ENCODE data around the gene TOMM6.

TOMM6 gene

GRCh38 chr6:41785689-41786450, 1.6 kb upstream of the TOMM6 start:
- Histone ChIP-seq H3K4me3 (ENCODE audit: low read depth, low read length) (peak overlapping the region; percentile 97), H3K27ac (no peak overlapping the region), H3K27me3 (ENCODE audit: insufficient read depth, low read depth, severe bottlenecking) (no peaks in the 10 kb centered on the region), H3K36me3 (peaks cover 28% of the 10 kb centered on the region), H3K9me3 (ENCODE audit: severe bottlenecking) (no peaks in the 10 kb centered on the region)
- DNase-seq, result no peak
- no peak for TF ChIP-seq CTCF (IDR thresholded peaks at IDR 0.05; ENCODE audit: low read depth, low read length)

GRCh38 chr6:41786451-41787218, 859 bp upstream of the TOMM6 start:
- peak; percentile 90 for TF ChIP-seq CTCF (IDR thresholded peaks at IDR 0.05; ENCODE audit: low read depth, low read length)
- H3K27ac ChIP-seq, result peak overlapping the region; percentile 90
- peaks cover 36% of the 10 kb centered on the region for H3K36me3 ChIP-seq
- H3K9me3 ChIP-seq (ENCODE audit: severe bottlenecking), result no peaks in the 10 kb centered on the region
- DNase-seq, result peak; percentile 93
- no peaks in the 10 kb centered on the region for H3K27me3 ChIP-seq (ENCODE audit: insufficient read depth, low read depth, severe bottlenecking)
- H3K4me3 ChIP-seq (ENCODE audit: low read depth, low read length), result peak overlapping the region; percentile 97

- no peak overlapping the region for H3K4me3 ChIP-seq (ENCODE audit: low read depth, low read length)
- no peak for TF ChIP-seq CTCF (IDR thresholded peaks at IDR 0.05; ENCODE audit: low read depth, low read length)
- H3K27ac ChIP-seq, result no peak overlapping the region
- no peaks in the 10 kb centered on the region for H3K27me3 ChIP-seq (ENCODE audit: insufficient read depth, low read depth, severe bottlenecking)
- DNase-seq, result no peak
- no peaks in the 10 kb centered on the region for H3K9me3 ChIP-seq (ENCODE audit: severe bottlenecking)
- H3K36me3 ChIP-seq, result peaks cover 60% of the 10 kb centered on the region
Observed at GRCh38 chr6:41789390-41789724, 1.9 kb downstream of the TOMM6 start.

- Histone ChIP-seq H3K9me3 (ENCODE audit: severe bottlenecking) (no peaks in the 10 kb centered on the region), H3K27ac (no peak overlapping the region), H3K36me3 (peaks cover 67% of the 10 kb centered on the region), H3K4me3 (ENCODE audit: low read depth, low read length) (no peak overlapping the region), H3K27me3 (ENCODE audit: insufficient read depth, low read depth, severe bottlenecking) (no peaks in the 10 kb centered on the region)
- TF ChIP-seq CTCF (IDR thresholded peaks at IDR 0.05; ENCODE audit: low read depth, low read length), result no peak
- DNase-seq, result no peak
Observed at GRCh38 chr6:41790045-41790444, 2.6 kb downstream of the TOMM6 start.

GRCh38 chr6:41791305-41791704, 3.8 kb downstream of the TOMM6 start:
- no peaks in the 10 kb centered on the region for H3K9me3 ChIP-seq (ENCODE audit: severe bottlenecking)
- peaks cover 80% of the 10 kb centered on the region for H3K36me3 ChIP-seq
- H3K27ac ChIP-seq, result no peak overlapping the region
- no peaks in the 10 kb centered on the region for H3K27me3 ChIP-seq (ENCODE audit: insufficient read depth, low read depth, severe bottlenecking)
- H3K4me3 ChIP-seq (ENCODE audit: low read depth, low read length), result no peak overlapping the region
- DNase-seq, result no peak
- TF ChIP-seq CTCF (IDR thresholded peaks at IDR 0.05; ENCODE audit: low read depth, low read length), result no peak

All from WERI-Rb-1 (cell line).